ENCODE measurements around the gene DKC1. TPM values are rescaled to one million over a fixed set of nuclear protein-coding genes. Genes with fewer than 3 reads are reported as not detected.
A peak's percentile ranks its signal among the peaks of the same experiment; 100 is the strongest.

The DKC1 gene
- 10 to 100 TPM; 46.6 to 60.7 TPM for total RNA-seq
- total RNA-seq: 47.2 to 86.1 reads per million in 2 donors

- DNase-seq (peak; percentile 87 to 92 (median 90)), ATAC-seq (peak; percentile 90)
- Mint-ChIP-seq H3K27me3 (no peaks in the 10 kb centered on the region), H3K4me3 (peak within 1 kb of the TSS; percentile 88), H3K27ac (peak within 1 kb of the TSS; percentile 86), H3K4me1 (peaks cover 6% of the 10 kb centered on the region), H3K36me3 (ENCODE audit: low read depth) (no peaks in the 10 kb centered on the region)
- no peaks in the 10 kb centered on the region for H3K9me3 ChIP-seq (ENCODE audit: control insufficient read depth, low read length, poor library complexity, severe bottlenecking)
These were observed at the start of gene DKC1 for GRCh38 chrX:154762537-154763296. TSS of gene DKC1 (plus strand) at chrX:154762864. CDS start at chrX:154762966, 102 bp downstream.

GRCh38 chrX:154714925-154715324 lies 47.7 kb upstream of the DKC1 start:
- Mint-ChIP-seq H3K36me3 (ENCODE audit: low read depth) (peaks cover 4% of the 10 kb centered on the region), H3K27ac (peak overlapping the region; percentile 21), H3K4me3 (no peak overlapping the region), H3K27me3 (no peaks in the 10 kb centered on the region), H3K4me1 (peaks cover 44% of the 10 kb centered on the region)
- no peaks in the 10 kb centered on the region for H3K9me3 ChIP-seq (ENCODE audit: control insufficient read depth, low read length, poor library complexity, severe bottlenecking)
- DNase-seq: peak in 2 of 3 donors; percentile 15 to 33
- ATAC-seq: no peak

GRCh38 chrX:154715825-154716224 lies 46.8 kb upstream of the DKC1 start:
- no peak for ATAC-seq
- no peaks in the 10 kb centered on the region for H3K9me3 ChIP-seq (ENCODE audit: control insufficient read depth, low read length, poor library complexity, severe bottlenecking)
- Mint-ChIP-seq H3K36me3 (ENCODE audit: low read depth) (peaks cover 4% of the 10 kb centered on the region), H3K27me3 (no peaks in the 10 kb centered on the region), H3K27ac (no peak overlapping the region), H3K4me3 (no peak overlapping the region), H3K4me1 (peaks cover 41% of the 10 kb centered on the region)
- DNase-seq: no peak

- no peaks in the 10 kb centered on the region for H3K27me3 Mint-ChIP-seq
- DNase-seq (peak in 1 of 3 donors; percentile 23), ATAC-seq (peak; percentile 29)
- peak overlapping the region; percentile 65 for H3K4me3 Mint-ChIP-seq
- H3K36me3 Mint-ChIP-seq (ENCODE audit: low read depth): no peaks in the 10 kb centered on the region
- peaks cover 41% of the 10 kb centered on the region for H3K4me1 Mint-ChIP-seq
- no peaks in the 10 kb centered on the region for H3K9me3 ChIP-seq (ENCODE audit: control insufficient read depth, low read length, poor library complexity, severe bottlenecking)
- peak overlapping the region; percentile 96 for H3K27ac Mint-ChIP-seq
These were observed 44.8 kb upstream of the DKC1 start for GRCh38 chrX:154717824-154718223.

- ATAC-seq: peak; percentile 5
- peak overlapping the region; percentile 96 for H3K27ac Mint-ChIP-seq
- H3K4me1 Mint-ChIP-seq: peaks cover 42% of the 10 kb centered on the region
- no peaks in the 10 kb centered on the region for H3K27me3 Mint-ChIP-seq
- no peak for DNase-seq
- H3K9me3 ChIP-seq (ENCODE audit: control insufficient read depth, low read length, poor library complexity, severe bottlenecking): no peaks in the 10 kb centered on the region
- peak overlapping the region; percentile 89 for H3K4me3 Mint-ChIP-seq
- H3K36me3 Mint-ChIP-seq (ENCODE audit: low read depth): no peaks in the 10 kb centered on the region
These were observed 44.0 kb upstream of the DKC1 start for GRCh38 chrX:154718616-154719015.

- ATAC-seq (peak; percentile 89), DNase-seq (peak; percentile 12 to 49 (median 15))
- peaks cover 42% of the 10 kb centered on the region for H3K4me1 Mint-ChIP-seq
- H3K27me3 Mint-ChIP-seq: no peaks in the 10 kb centered on the region
- peak overlapping the region; percentile 96 for H3K27ac Mint-ChIP-seq
- no peaks in the 10 kb centered on the region for H3K9me3 ChIP-seq (ENCODE audit: control insufficient read depth, low read length, poor library complexity, severe bottlenecking)
- no peaks in the 10 kb centered on the region for H3K36me3 Mint-ChIP-seq (ENCODE audit: low read depth)
- H3K4me3 Mint-ChIP-seq: peak overlapping the region; percentile 89
These were observed 43.5 kb upstream of the DKC1 start for GRCh38 chrX:154719132-154719675.

GRCh38 chrX:154720067-154720466 lies 42.6 kb upstream of the DKC1 start:
- DNase-seq (no peak), ATAC-seq (no peak)
- H3K4me3 Mint-ChIP-seq: no peak overlapping the region
- H3K27ac Mint-ChIP-seq: peak overlapping the region; percentile 96
- H3K36me3 Mint-ChIP-seq (ENCODE audit: low read depth): no peaks in the 10 kb centered on the region
- H3K9me3 ChIP-seq (ENCODE audit: control insufficient read depth, low read length, poor library complexity, severe bottlenecking): no peaks in the 10 kb centered on the region
- peaks cover 42% of the 10 kb centered on the region for H3K4me1 Mint-ChIP-seq
- no peaks in the 10 kb centered on the region for H3K27me3 Mint-ChIP-seq

- DNase-seq (no peak), ATAC-seq (no peak)
- Mint-ChIP-seq H3K27ac (peak overlapping the region; percentile 96), H3K36me3 (ENCODE audit: low read depth) (no peaks in the 10 kb centered on the region), H3K4me3 (no peak overlapping the region), H3K27me3 (no peaks in the 10 kb centered on the region), H3K4me1 (peaks cover 50% of the 10 kb centered on the region)
- H3K9me3 ChIP-seq (ENCODE audit: control insufficient read depth, low read length, poor library complexity, severe bottlenecking): no peaks in the 10 kb centered on the region
These were observed 41.5 kb upstream of the DKC1 start for GRCh38 chrX:154721155-154721554.

- H3K27ac Mint-ChIP-seq: peak overlapping the region; percentile 90
- H3K9me3 ChIP-seq (ENCODE audit: control insufficient read depth, low read length, poor library complexity, severe bottlenecking): no peaks in the 10 kb centered on the region
- no peaks in the 10 kb centered on the region for H3K36me3 Mint-ChIP-seq (ENCODE audit: low read depth)
- H3K27me3 Mint-ChIP-seq: no peaks in the 10 kb centered on the region
- no peak for DNase-seq
- peak; percentile 77 for ATAC-seq
- peak overlapping the region; percentile 60 for H3K4me3 Mint-ChIP-seq
- peaks cover 39% of the 10 kb centered on the region for H3K4me1 Mint-ChIP-seq
These were observed 37.5 kb upstream of the DKC1 start for GRCh38 chrX:154724993-154725756.

- DNase-seq (no peak), ATAC-seq (no peak)
- H3K4me3 Mint-ChIP-seq: no peak overlapping the region
- peaks cover 44% of the 10 kb centered on the region for H3K4me1 Mint-ChIP-seq
- no peaks in the 10 kb centered on the region for H3K27me3 Mint-ChIP-seq
- H3K36me3 Mint-ChIP-seq (ENCODE audit: low read depth): no peaks in the 10 kb centered on the region
- H3K27ac Mint-ChIP-seq: peak overlapping the region; percentile 90
- H3K9me3 ChIP-seq (ENCODE audit: control insufficient read depth, low read length, poor library complexity, severe bottlenecking): no peaks in the 10 kb centered on the region
These were observed 35.2 kb upstream of the DKC1 start for GRCh38 chrX:154727418-154727817.

GRCh38 chrX:154727871-154728270 lies 34.8 kb upstream of the DKC1 start:
- no peak for ATAC-seq
- no peaks in the 10 kb centered on the region for H3K36me3 Mint-ChIP-seq (ENCODE audit: low read depth)
- H3K9me3 ChIP-seq (ENCODE audit: control insufficient read depth, low read length, poor library complexity, severe bottlenecking): no peaks in the 10 kb centered on the region
- no peaks in the 10 kb centered on the region for H3K27me3 Mint-ChIP-seq
- no peak overlapping the region for H3K4me3 Mint-ChIP-seq
- peaks cover 48% of the 10 kb centered on the region for H3K4me1 Mint-ChIP-seq
- H3K27ac Mint-ChIP-seq: peak overlapping the region; percentile 95
- DNase-seq: no peak

- no peaks in the 10 kb centered on the region for H3K9me3 ChIP-seq (ENCODE audit: control insufficient read depth, low read length, poor library complexity, severe bottlenecking)
- Mint-ChIP-seq H3K4me1 (peaks cover 47% of the 10 kb centered on the region), H3K27ac (peak overlapping the region; percentile 95), H3K4me3 (no peak overlapping the region), H3K36me3 (ENCODE audit: low read depth) (no peaks in the 10 kb centered on the region), H3K27me3 (no peaks in the 10 kb centered on the region)
- ATAC-seq: no peak
- no peak for DNase-seq
These were observed 34.1 kb upstream of the DKC1 start for GRCh38 chrX:154728431-154729190.

- Mint-ChIP-seq H3K4me3 (peak overlapping the region; percentile 52), H3K4me1 (peaks cover 51% of the 10 kb centered on the region), H3K36me3 (ENCODE audit: low read depth) (no peaks in the 10 kb centered on the region), H3K27ac (peak overlapping the region; percentile 95), H3K27me3 (no peaks in the 10 kb centered on the region)
- no peaks in the 10 kb centered on the region for H3K9me3 ChIP-seq (ENCODE audit: control insufficient read depth, low read length, poor library complexity, severe bottlenecking)
- DNase-seq (no peak), ATAC-seq (no peak)
These were observed 33.2 kb upstream of the DKC1 start for GRCh38 chrX:154729439-154729838.
